Right atrium auricular region (tissue), 2 donors: ENCODE data around the gene DNASE2. TPM values are rescaled to one million over a fixed set of nuclear protein-coding genes. Genes with fewer than 3 reads are reported as not detected.

Experiments used
- DNase-seq: peaks from one replicate; pipeline ENCODE4 v3.0.0-alpha.2; 2019; ENCODE audit warnings: low spot score
- H3K27ac ChIP-seq, 2 donors: fragments of 200-600 bp; sonication (generic); 1 replicate in 1 of 2; 2 replicates in 1 of 2; pipeline ENCODE4 v1.5.1; 2016 to 2019
- H3K27me3 ChIP-seq, 2 donors: fragments of 200-600 bp; sonication (generic); one replicate each; pipeline versions ENCODE4 v1.5.1 to v1.6.0; 2017 to 2019
- H3K36me3 ChIP-seq: fragments of 200-600 bp; sonication (generic); one replicate; pipeline ENCODE4 v1.5.1; 2016
- H3K4me1 ChIP-seq, 2 donors: fragments of 200-600 bp; sonication (generic); one replicate each; pipeline versions ENCODE4 v1.5.1 to v1.6.0; 2017 to 2019
- H3K4me3 ChIP-seq, 2 donors: fragments of 200-600 bp; sonication (generic); 1 replicate in 1 of 2; 2 replicates in 1 of 2; pipeline ENCODE4 v1.5.1; 2017 to 2019; ENCODE audit warnings: mild to moderate bottlenecking in 1 of 2, moderate library complexity in 1 of 2
- H3K9me3 ChIP-seq, 2 donors: fragments of 200-600 bp; sonication (generic); one replicate each; pipeline ENCODE4 v1.5.1; 2019
- total RNA-seq, 2 donors: library from RNA; depleted of rRNA; stranded (reverse); fragments of >200 nt; gene quantifications; one replicate each; pipeline ENCODE4 v1.1.0, GENCODE V29; 2016
- TF ChIP-seq, protein P1 (sequence below), 2 donors: fragments of 200-600 bp; sonication (generic); IDR thresholded peaks; one replicate each; pipeline ENCODE4 v1.5.1; 2019; ENCODE audit warnings: antibody characterized with exemption in 2 of 2

Gene DNASE2
- total RNA-seq, 2 donors from 2014 or later, result 24.2 to 24.9 TPM

DNA sequence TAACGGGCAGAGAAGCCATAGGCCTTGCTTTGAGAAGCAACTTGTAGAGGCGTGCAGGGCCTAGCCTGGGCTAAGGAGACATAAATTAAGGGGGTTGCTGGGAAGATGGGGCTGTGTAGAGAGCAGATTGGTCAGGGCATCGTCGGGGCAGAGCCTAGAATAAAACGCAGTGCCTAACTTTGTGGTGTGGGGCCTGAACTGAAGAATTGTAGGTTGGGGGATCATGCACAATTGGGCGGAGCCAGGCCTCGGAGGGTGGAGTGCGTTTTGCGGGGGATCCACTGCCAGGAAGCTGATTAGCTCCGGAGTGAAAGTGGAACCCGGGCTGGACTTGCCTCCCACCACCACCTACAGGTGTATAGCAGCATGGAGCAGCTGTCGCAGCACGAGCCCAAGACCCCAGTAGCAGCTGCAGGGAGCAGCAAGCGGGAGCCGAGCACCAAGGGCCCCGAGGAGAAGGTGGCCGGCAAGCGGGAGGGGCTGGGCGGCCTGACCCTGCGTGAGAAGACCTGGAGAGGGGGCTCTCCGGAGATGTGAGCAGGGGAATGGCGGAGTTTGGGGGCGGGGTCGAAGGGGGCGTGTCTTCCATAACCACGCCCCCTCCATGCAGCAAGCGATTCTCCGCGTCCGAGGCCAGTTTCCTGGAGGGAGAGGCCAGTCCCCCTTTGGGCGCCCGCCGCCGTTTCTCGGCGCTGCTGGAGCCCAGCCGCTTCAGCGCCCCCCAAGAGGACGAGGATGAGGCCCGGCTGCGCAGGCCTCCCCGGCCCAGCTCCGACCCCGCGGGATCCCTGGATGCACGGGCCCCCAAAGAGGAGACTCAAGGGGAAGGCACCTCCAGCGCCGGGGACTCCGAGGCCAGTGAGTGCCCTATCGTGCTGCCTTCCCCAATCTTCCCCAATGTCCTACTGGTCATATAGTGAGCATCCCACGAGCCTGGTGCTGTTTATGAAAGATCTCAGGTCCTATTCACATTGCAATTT, 13.8 kb downstream of the DNASE2 start:
- peak overlapping the region in 1 of 2 donors; percentile 46 for H3K4me3 ChIP-seq
- TF ChIP-seq, protein P1, sequence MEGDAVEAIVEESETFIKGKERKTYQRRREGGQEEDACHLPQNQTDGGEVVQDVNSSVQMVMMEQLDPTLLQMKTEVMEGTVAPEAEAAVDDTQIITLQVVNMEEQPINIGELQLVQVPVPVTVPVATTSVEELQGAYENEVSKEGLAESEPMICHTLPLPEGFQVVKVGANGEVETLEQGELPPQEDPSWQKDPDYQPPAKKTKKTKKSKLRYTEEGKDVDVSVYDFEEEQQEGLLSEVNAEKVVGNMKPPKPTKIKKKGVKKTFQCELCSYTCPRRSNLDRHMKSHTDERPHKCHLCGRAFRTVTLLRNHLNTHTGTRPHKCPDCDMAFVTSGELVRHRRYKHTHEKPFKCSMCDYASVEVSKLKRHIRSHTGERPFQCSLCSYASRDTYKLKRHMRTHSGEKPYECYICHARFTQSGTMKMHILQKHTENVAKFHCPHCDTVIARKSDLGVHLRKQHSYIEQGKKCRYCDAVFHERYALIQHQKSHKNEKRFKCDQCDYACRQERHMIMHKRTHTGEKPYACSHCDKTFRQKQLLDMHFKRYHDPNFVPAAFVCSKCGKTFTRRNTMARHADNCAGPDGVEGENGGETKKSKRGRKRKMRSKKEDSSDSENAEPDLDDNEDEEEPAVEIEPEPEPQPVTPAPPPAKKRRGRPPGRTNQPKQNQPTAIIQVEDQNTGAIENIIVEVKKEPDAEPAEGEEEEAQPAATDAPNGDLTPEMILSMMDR (IDR thresholded peaks at IDR 0.05), result no peak
- H3K9me3 ChIP-seq, result no peaks in the 10 kb centered on the region
- H3K27me3 ChIP-seq, result no peaks in the 10 kb centered on the region
- peaks cover 0 to 6% of the 10 kb centered on the region in 2 donors for H3K4me1 ChIP-seq
- no peak for DNase-seq
- H3K36me3 ChIP-seq, result no peaks in the 10 kb centered on the region
- H3K27ac ChIP-seq, result no peak overlapping the region

DNA sequence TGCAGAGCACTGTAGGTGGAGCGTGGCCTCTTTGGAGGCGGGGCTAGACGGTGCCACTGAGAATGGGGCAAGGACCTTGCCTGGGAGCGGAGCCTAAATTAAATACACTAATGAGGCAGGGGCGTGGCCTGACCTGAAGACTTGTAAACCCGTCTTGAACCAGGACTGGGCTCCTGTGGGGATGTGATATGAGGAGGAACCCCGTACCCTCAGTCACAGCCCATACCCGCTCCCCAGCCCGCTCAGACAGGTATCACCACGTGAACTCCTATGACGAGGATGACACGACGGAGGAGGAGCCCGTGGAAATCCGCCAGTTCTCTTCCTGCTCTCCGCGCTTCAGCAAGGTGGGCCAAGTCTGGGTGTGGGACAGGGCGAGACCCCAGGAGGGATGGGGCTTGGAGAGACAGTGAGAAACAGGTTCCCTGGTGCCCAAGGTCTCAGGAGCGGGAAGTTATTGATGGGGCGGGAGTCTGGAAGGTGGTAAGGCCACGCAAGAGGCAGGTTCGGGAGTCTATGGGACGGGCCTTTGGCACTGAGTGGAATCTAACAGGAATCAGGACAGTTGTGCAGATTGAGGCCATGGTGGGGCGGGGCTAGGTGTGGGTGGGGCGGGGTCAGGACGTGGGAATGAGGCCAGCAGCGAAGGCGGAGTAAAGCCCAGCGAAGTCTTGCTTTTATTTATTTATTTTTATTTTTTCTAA, 14.7 kb downstream of the DNASE2 start:
- peaks cover 0 to 6% of the 10 kb centered on the region in 2 donors for H3K4me1 ChIP-seq
- no peak for DNase-seq
- no peak overlapping the region for H3K4me3 ChIP-seq
- H3K27me3 ChIP-seq, result no peaks in the 10 kb centered on the region
- H3K9me3 ChIP-seq, result no peaks in the 10 kb centered on the region
- H3K36me3 ChIP-seq, result no peaks in the 10 kb centered on the region
- TF ChIP-seq, protein P1 (IDR thresholded peaks at IDR 0.05), result no peak
- no peak overlapping the region for H3K27ac ChIP-seq

DNA sequence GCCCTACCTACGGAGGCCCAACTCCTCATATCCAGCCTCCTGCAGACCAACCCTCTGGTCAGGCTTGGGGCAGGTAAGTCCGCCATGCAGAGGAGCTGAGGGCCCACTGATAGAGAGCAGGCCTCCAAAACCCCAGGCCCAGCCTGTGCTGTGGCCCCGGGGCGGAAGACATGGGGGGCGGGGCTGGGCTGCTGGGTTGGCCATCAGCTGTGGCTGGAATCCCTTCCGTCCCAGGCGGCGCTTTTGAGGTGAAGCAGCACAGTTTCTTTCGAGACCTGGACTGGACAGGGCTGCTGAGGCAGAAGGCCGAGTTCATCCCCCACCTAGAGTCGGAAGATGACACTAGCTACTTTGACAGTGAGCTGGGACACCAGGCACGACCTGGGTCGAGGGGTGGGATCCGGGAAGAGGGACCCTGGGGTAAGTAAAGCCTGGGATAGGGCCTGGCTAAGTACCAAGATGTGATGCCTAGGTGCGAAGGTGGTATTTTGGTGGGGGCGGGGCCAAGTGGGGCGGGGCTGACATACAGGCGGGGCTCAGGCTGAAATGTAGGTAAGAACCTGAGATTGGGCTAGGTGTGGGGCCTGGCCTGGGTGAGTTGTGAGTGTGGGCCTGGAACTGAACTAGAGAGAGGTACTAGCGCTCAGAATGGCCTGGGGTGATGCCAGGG, 15.4 kb downstream of the DNASE2 start:
- no peaks in the 10 kb centered on the region for H3K9me3 ChIP-seq
- TF ChIP-seq, protein P1 (IDR thresholded peaks at IDR 0.05), result no peak
- no peak overlapping the region for H3K27ac ChIP-seq
- H3K4me1 ChIP-seq, result peaks cover 0 to 6% of the 10 kb centered on the region in 2 donors
- H3K36me3 ChIP-seq, result no peaks in the 10 kb centered on the region
- no peak for DNase-seq
- H3K27me3 ChIP-seq, result no peaks in the 10 kb centered on the region
- no peak overlapping the region for H3K4me3 ChIP-seq

DNA sequence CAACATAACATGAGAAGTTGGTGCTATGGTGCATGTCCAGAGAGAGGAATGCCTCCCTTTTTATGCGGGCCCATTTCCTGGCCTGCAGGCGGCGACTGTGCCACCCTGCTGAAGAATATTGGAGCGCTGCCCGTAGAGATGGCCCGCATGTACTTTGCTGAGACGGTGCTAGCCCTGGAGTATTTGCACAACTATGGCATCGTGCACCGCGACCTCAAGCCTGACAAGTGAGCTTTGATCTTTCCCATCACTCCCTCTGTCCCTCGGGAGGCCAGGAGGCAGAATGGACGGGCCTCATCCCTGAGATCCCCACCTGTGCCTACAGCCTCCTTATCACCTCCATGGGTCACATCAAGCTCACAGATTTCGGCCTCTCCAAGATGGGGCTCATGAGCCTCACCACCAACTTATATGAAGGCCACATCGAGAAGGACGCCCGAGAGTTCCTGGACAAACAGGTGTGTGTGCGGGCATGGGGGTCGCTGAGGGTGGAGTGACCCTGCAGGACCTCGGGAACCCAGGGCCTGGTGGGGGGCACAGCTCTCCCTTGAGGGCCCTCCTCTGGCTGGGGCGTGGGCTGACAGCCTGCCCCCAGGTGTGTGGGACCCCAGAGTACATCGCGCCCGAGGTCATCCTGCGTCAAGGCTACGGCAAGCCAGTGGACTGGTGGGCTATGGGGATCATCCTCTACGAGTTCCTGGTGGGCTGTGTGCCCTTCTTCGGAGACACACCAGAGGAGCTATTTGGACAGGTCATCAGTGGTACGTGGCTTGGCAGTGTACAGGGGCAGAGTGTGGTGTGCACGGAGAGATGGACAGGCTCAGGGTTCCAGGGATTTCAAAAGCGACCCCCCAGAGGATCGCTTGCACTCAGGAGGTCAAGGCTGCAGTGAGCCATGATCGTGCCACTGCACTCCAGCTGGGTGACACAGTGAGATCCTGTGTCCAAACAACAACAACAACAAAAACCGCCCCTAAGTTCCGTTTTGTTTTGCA, 16.2 kb downstream of the DNASE2 start:
- Histone ChIP-seq H3K9me3 (no peaks in the 10 kb centered on the region), H3K4me3 (no peak overlapping the region), H3K27ac (no peak overlapping the region), H3K36me3 (no peaks in the 10 kb centered on the region), H3K27me3 (no peaks in the 10 kb centered on the region), H3K4me1 (peaks cover 0 to 6% of the 10 kb centered on the region in 2 donors)
- DNase-seq, result no peak
- TF ChIP-seq, protein P1 (IDR thresholded peaks at IDR 0.05), result no peak

DNA sequence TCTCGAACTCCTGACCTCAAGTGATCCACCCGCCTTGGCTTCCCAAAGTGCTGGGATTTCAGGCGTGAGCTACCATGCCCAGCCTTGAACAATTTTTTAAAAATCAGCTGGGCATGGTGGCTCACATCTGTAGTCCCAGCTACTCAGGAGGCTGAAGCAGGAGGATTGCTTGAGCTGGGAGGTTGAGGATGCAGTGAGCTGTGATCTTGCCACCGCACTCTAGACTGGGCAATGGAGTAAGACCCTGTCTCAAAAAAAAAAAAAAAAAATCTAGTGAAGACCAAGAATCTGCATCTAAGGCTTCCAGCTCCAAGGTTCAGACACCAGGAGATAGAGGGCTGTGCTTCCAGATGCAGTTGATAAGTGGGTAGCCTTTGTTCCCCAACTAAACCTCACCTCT, 17.1 kb downstream of the DNASE2 start:
- no peaks in the 10 kb centered on the region for H3K9me3 ChIP-seq
- DNase-seq, result no peak
- H3K27me3 ChIP-seq, result no peaks in the 10 kb centered on the region
- H3K27ac ChIP-seq, result no peak overlapping the region
- H3K4me1 ChIP-seq, result peaks cover 0 to 6% of the 10 kb centered on the region in 2 donors
- TF ChIP-seq, protein P1 (IDR thresholded peaks at IDR 0.05), result no peak
- no peaks in the 10 kb centered on the region for H3K36me3 ChIP-seq
- no peak overlapping the region for H3K4me3 ChIP-seq
